ENCODE data around the gene NAB1.

Gene NAB1

GRCh38 chr2:190683802-190684201, 34.9 kb downstream of the NAB1 start:
- peaks cover 2% of the 10 kb centered on the region for H3K4me1 ChIP-seq (ENCODE audit: control insufficient read depth, insufficient read depth, low read length, poor library complexity, severe bottlenecking)
- H3K9me3 ChIP-seq (ENCODE audit: control insufficient read depth, low read length): no peaks in the 10 kb centered on the region
- no peak for DNase-seq
- H3K27me3 ChIP-seq (replicated peaks; ENCODE audit: control insufficient read depth, insufficient read depth, low read length, poor library complexity, severe bottlenecking): no peaks in the 10 kb centered on the region
- no peak overlapping the region for H3K27ac ChIP-seq (ENCODE audit: insufficient read depth, low read length, poor library complexity, severe bottlenecking)
- H3K4me3 ChIP-seq (ENCODE audit: insufficient read depth, low read depth, low read length, poor library complexity, severe bottlenecking): no peak overlapping the region
- H3K36me3 ChIP-seq (ENCODE audit: control insufficient read depth, insufficient read depth, low read length): peaks cover 8% of the 10 kb centered on the region

- Histone ChIP-seq H3K4me1 (ENCODE audit: control insufficient read depth, insufficient read depth, low read length, poor library complexity, severe bottlenecking) (no peaks in the 10 kb centered on the region), H3K27me3 (replicated peaks; ENCODE audit: control insufficient read depth, insufficient read depth, low read length, poor library complexity, severe bottlenecking) (no peaks in the 10 kb centered on the region), H3K9me3 (ENCODE audit: control insufficient read depth, low read length) (no peaks in the 10 kb centered on the region), H3K4me3 (ENCODE audit: insufficient read depth, low read depth, low read length, poor library complexity, severe bottlenecking) (no peak overlapping the region), H3K36me3 (ENCODE audit: control insufficient read depth, insufficient read depth, low read length) (peaks cover 8% of the 10 kb centered on the region), H3K27ac (ENCODE audit: insufficient read depth, low read length, poor library complexity, severe bottlenecking) (no peak overlapping the region)
- DNase-seq: no peak
Measured at GRCh38 chr2:190684931-190685330, 36.0 kb downstream of the NAB1 start.

- Histone ChIP-seq H3K36me3 (ENCODE audit: control insufficient read depth, insufficient read depth, low read length) (peaks cover 10% of the 10 kb centered on the region), H3K27me3 (replicated peaks; ENCODE audit: control insufficient read depth, insufficient read depth, low read length, poor library complexity, severe bottlenecking) (no peaks in the 10 kb centered on the region), H3K4me3 (ENCODE audit: insufficient read depth, low read depth, low read length, poor library complexity, severe bottlenecking) (no peak overlapping the region), H3K9me3 (ENCODE audit: control insufficient read depth, low read length) (no peaks in the 10 kb centered on the region), H3K4me1 (ENCODE audit: control insufficient read depth, insufficient read depth, low read length, poor library complexity, severe bottlenecking) (no peaks in the 10 kb centered on the region), H3K27ac (ENCODE audit: insufficient read depth, low read length, poor library complexity, severe bottlenecking) (no peak overlapping the region)
- no peak for DNase-seq
Measured at GRCh38 chr2:190685333-190685732, 36.5 kb downstream of the NAB1 start.

- Histone ChIP-seq H3K27me3 (replicated peaks; ENCODE audit: control insufficient read depth, insufficient read depth, low read length, poor library complexity, severe bottlenecking) (no peaks in the 10 kb centered on the region), H3K4me1 (ENCODE audit: control insufficient read depth, insufficient read depth, low read length, poor library complexity, severe bottlenecking) (no peaks in the 10 kb centered on the region), H3K9me3 (ENCODE audit: control insufficient read depth, low read length) (no peaks in the 10 kb centered on the region), H3K4me3 (ENCODE audit: insufficient read depth, low read depth, low read length, poor library complexity, severe bottlenecking) (no peak overlapping the region), H3K36me3 (ENCODE audit: control insufficient read depth, insufficient read depth, low read length) (peaks cover 8% of the 10 kb centered on the region), H3K27ac (ENCODE audit: insufficient read depth, low read length, poor library complexity, severe bottlenecking) (no peak overlapping the region)
- no peak for DNase-seq
Measured at GRCh38 chr2:190693533-190694232, 44.8 kb downstream of the NAB1 start.

GRCh38 chr2:190694479-190694878, 45.6 kb downstream of the NAB1 start:
- H3K4me1 ChIP-seq (ENCODE audit: control insufficient read depth, insufficient read depth, low read length, poor library complexity, severe bottlenecking): no peaks in the 10 kb centered on the region
- no peak overlapping the region for H3K4me3 ChIP-seq (ENCODE audit: insufficient read depth, low read depth, low read length, poor library complexity, severe bottlenecking)
- H3K9me3 ChIP-seq (ENCODE audit: control insufficient read depth, low read length): no peaks in the 10 kb centered on the region
- no peak overlapping the region for H3K27ac ChIP-seq (ENCODE audit: insufficient read depth, low read length, poor library complexity, severe bottlenecking)
- peaks cover 8% of the 10 kb centered on the region for H3K36me3 ChIP-seq (ENCODE audit: control insufficient read depth, insufficient read depth, low read length)
- no peak for DNase-seq
- H3K27me3 ChIP-seq (replicated peaks; ENCODE audit: control insufficient read depth, insufficient read depth, low read length, poor library complexity, severe bottlenecking): no peaks in the 10 kb centered on the region

GRCh38 chr2:190695739-190696138, 46.9 kb downstream of the NAB1 start:
- no peak overlapping the region for H3K27ac ChIP-seq (ENCODE audit: insufficient read depth, low read length, poor library complexity, severe bottlenecking)
- no peak for DNase-seq

GRCh38 chr2:190696792-190697398, 48.0 kb downstream of the NAB1 start:
- no peak overlapping the region for H3K27ac ChIP-seq (ENCODE audit: insufficient read depth, low read length, poor library complexity, severe bottlenecking)
- H3K27me3 ChIP-seq (replicated peaks; ENCODE audit: control insufficient read depth, insufficient read depth, low read length, poor library complexity, severe bottlenecking): no peaks in the 10 kb centered on the region
- no peaks in the 10 kb centered on the region for H3K36me3 ChIP-seq (ENCODE audit: control insufficient read depth, insufficient read depth, low read length)
- H3K4me3 ChIP-seq (ENCODE audit: insufficient read depth, low read depth, low read length, poor library complexity, severe bottlenecking): no peak overlapping the region
- no peak for DNase-seq
- H3K4me1 ChIP-seq (ENCODE audit: control insufficient read depth, insufficient read depth, low read length, poor library complexity, severe bottlenecking): no peaks in the 10 kb centered on the region
- H3K9me3 ChIP-seq (ENCODE audit: control insufficient read depth, low read length): no peaks in the 10 kb centered on the region

More at GRCh38 chr2:190695739-190696138, 46.9 kb downstream of the NAB1 start:
- Histone ChIP-seq H3K9me3 (ENCODE audit: control insufficient read depth, low read length) (no peaks in the 10 kb centered on the region), H3K4me3 (ENCODE audit: insufficient read depth, low read depth, low read length, poor library complexity, severe bottlenecking) (no peak overlapping the region), H3K36me3 (ENCODE audit: control insufficient read depth, insufficient read depth, low read length) (peaks cover 2% of the 10 kb centered on the region), H3K27me3 (replicated peaks; ENCODE audit: control insufficient read depth, insufficient read depth, low read length, poor library complexity, severe bottlenecking) (no peaks in the 10 kb centered on the region), H3K4me1 (ENCODE audit: control insufficient read depth, insufficient read depth, low read length, poor library complexity, severe bottlenecking) (no peaks in the 10 kb centered on the region)

- no peak overlapping the region for H3K4me3 ChIP-seq (ENCODE audit: insufficient read depth, low read depth, low read length, poor library complexity, severe bottlenecking)
- no peak for DNase-seq
Measured at GRCh38 chr2:190697421-190697820, 48.5 kb downstream of the NAB1 start.

GRCh38 chr2:190698895-190699294, 50.0 kb downstream of the NAB1 start:
- Histone ChIP-seq H3K27me3 (replicated peaks; ENCODE audit: control insufficient read depth, insufficient read depth, low read length, poor library complexity, severe bottlenecking) (no peaks in the 10 kb centered on the region), H3K9me3 (ENCODE audit: control insufficient read depth, low read length) (no peaks in the 10 kb centered on the region), H3K36me3 (ENCODE audit: control insufficient read depth, insufficient read depth, low read length) (no peaks in the 10 kb centered on the region), H3K4me1 (ENCODE audit: control insufficient read depth, insufficient read depth, low read length, poor library complexity, severe bottlenecking) (no peaks in the 10 kb centered on the region), H3K4me3 (ENCODE audit: insufficient read depth, low read depth, low read length, poor library complexity, severe bottlenecking) (no peak overlapping the region), H3K27ac (ENCODE audit: insufficient read depth, low read length, poor library complexity, severe bottlenecking) (no peak overlapping the region)
- no peak for DNase-seq

More at GRCh38 chr2:190697421-190697820, 48.5 kb downstream of the NAB1 start:
- Histone ChIP-seq H3K9me3 (ENCODE audit: control insufficient read depth, low read length) (no peaks in the 10 kb centered on the region), H3K4me1 (ENCODE audit: control insufficient read depth, insufficient read depth, low read length, poor library complexity, severe bottlenecking) (no peaks in the 10 kb centered on the region), H3K27me3 (replicated peaks; ENCODE audit: control insufficient read depth, insufficient read depth, low read length, poor library complexity, severe bottlenecking) (no peaks in the 10 kb centered on the region), H3K36me3 (ENCODE audit: control insufficient read depth, insufficient read depth, low read length) (no peaks in the 10 kb centered on the region), H3K27ac (ENCODE audit: insufficient read depth, low read length, poor library complexity, severe bottlenecking) (no peak overlapping the region)

- Histone ChIP-seq H3K4me1 (ENCODE audit: control insufficient read depth, insufficient read depth, low read length, poor library complexity, severe bottlenecking) (no peaks in the 10 kb centered on the region), H3K27me3 (replicated peaks; ENCODE audit: control insufficient read depth, insufficient read depth, low read length, poor library complexity, severe bottlenecking) (no peaks in the 10 kb centered on the region), H3K9me3 (ENCODE audit: control insufficient read depth, low read length) (no peaks in the 10 kb centered on the region), H3K27ac (ENCODE audit: insufficient read depth, low read length, poor library complexity, severe bottlenecking) (no peak overlapping the region), H3K36me3 (ENCODE audit: control insufficient read depth, insufficient read depth, low read length) (no peaks in the 10 kb centered on the region), H3K4me3 (ENCODE audit: insufficient read depth, low read depth, low read length, poor library complexity, severe bottlenecking) (no peak overlapping the region)
- no peak for DNase-seq
Measured at GRCh38 chr2:190701586-190701985, 52.7 kb downstream of the NAB1 start.

Data from effector memory CD4-positive, alpha-beta T cell (primary cell).